HG03457 (cell line): ENCODE measurements around the gene TMEM25.
"Not testable (repeated sequence)": the region's sequence is repeated elsewhere in the genome, so short reads cannot be mapped to it uniquely, and the experiment has no call there.

Source experiments
- ATAC-seq: cut with Tn5 transposase; IDR thresholded peaks from one replicate; pipeline ENCODE4 v1.9.1; 2021; ENCODE audit warnings: moderate number of reproducible peaks; ENCODE audit not compliant: unreplicated experiment

The TMEM25 gene

DNA sequence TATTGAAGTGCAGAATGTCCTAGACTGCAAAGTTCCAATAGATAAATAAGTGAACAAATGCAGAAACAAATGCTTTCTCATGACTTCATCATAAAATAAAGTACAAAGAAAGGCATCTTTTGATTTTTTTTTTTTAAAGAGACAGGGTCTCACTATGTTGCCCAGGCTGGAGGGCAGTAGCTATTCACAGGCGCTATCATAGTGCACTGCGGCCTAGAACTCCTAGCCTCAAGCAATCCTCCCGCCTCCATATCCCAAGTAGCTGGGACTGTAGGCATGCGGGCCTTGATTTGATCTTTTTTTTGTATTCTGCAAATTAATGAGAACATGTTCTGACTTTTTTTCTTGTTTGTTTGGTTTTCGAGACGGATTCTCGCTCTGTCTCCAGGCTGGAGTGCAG, 43.6 kb downstream of the TMEM25 start:
- no peak for ATAC-seq

GRCh38 chr11:118577995-118578394, 47.0 kb downstream of the TMEM25 start:
- not testable (repeated sequence) for ATAC-seq

GRCh38 chr11:118581057-118581456, 50.1 kb downstream of the TMEM25 start:
- no peak for ATAC-seq
